Parathyroid adenoma (tissue), 2 donors: ENCODE measurements around the gene JPH2.

Experiments used
- H2AFZ ChIP-seq: fragments of 300-600 bp; sonication (generic); one replicate; pipeline ENCODE4 v1.7.0; 2017; ENCODE audit warnings: antibody characterized with exemption, mild to moderate bottlenecking
- H3K27ac ChIP-seq: fragments of 300-600 bp; sonication (generic); one replicate; pipeline ENCODE4 v1.7.0; 2017
- H3K27me3 ChIP-seq: fragments of 300-600 bp; sonication (generic); one replicate; pipeline ENCODE4 v1.7.0; 2017; ENCODE audit warnings: low read length; ENCODE audit not compliant: control insufficient read depth, insufficient read depth
- H3K36me3 ChIP-seq: fragments of 300-600 bp; sonication (generic); one replicate; pipeline ENCODE4 v1.7.0; 2017; ENCODE audit warnings: low read length; ENCODE audit not compliant: control insufficient read depth, insufficient read depth
- H3K4me1 ChIP-seq: fragments of 300-600 bp; sonication (generic); one replicate; pipeline ENCODE4 v1.7.0; 2017; ENCODE audit warnings: control low read depth
- H3K4me2 ChIP-seq: fragments of 300-600 bp; sonication (generic); one replicate; pipeline ENCODE4 v1.7.0; 2017; ENCODE audit warnings: low read length
- H3K4me3 ChIP-seq: fragments of 300-600 bp; sonication (generic); one replicate; pipeline ENCODE4 v1.7.0; 2017; ENCODE audit warnings: low read depth, low read length
- H3K79me2 ChIP-seq: fragments of 300-600 bp; sonication (generic); one replicate; pipeline ENCODE4 v1.7.0; 2017; ENCODE audit warnings: control low read depth
- H3K9ac ChIP-seq: fragments of 300-600 bp; sonication (generic); one replicate; pipeline ENCODE4 v1.7.0; 2017; ENCODE audit warnings: mild to moderate bottlenecking
- H3K9me3 ChIP-seq: fragments of 300-600 bp; sonication (generic); one replicate; pipeline ENCODE4 v1.7.0; 2017; ENCODE audit warnings: low read length; ENCODE audit not compliant: control insufficient read depth
- TF ChIP-seq, protein P1 (sequence below): fragments of 300-600 bp; sonication (generic); IDR thresholded peaks from one replicate; pipeline ENCODE4 v1.7.0; 2017; ENCODE audit warnings: antibody characterized with exemption, mild to moderate bottlenecking
- donor health status: primary hyperparathyroidism.

JPH2 gene

DNA sequence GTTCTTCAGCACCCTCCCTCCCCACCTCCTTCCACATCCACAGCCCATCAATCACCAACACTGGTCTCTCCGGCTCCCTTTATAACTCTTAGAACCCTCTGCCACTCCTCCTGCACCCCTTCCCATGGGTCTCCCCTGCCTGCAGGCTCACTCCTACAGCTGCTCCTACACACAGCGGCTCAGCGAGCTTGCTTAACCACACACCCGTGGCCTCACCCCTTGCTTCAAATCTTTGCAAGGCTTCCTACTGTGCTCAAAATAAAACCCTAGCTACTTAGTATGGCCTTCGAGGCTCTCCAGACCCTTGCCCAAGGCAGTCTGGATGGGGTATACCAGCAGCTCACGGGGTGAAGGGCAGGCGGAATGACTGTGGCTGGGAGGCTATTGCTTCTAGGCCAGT is 63.7 kb downstream of the JPH2 start:
- Histone ChIP-seq H3K27ac (no peak overlapping the region), H3K36me3 (no peaks in the 10 kb centered on the region), H3K79me2 (no peaks in the 10 kb centered on the region), H3K27me3 (no peaks in the 10 kb centered on the region), H3K9ac (no peak overlapping the region), H3K9me3 (no peaks in the 10 kb centered on the region), H2AFZ (no peak overlapping the region), H3K4me1 (no peaks in the 10 kb centered on the region), H3K4me2 (no peak overlapping the region), H3K4me3 (no peak overlapping the region)
- TF ChIP-seq, protein P1, sequence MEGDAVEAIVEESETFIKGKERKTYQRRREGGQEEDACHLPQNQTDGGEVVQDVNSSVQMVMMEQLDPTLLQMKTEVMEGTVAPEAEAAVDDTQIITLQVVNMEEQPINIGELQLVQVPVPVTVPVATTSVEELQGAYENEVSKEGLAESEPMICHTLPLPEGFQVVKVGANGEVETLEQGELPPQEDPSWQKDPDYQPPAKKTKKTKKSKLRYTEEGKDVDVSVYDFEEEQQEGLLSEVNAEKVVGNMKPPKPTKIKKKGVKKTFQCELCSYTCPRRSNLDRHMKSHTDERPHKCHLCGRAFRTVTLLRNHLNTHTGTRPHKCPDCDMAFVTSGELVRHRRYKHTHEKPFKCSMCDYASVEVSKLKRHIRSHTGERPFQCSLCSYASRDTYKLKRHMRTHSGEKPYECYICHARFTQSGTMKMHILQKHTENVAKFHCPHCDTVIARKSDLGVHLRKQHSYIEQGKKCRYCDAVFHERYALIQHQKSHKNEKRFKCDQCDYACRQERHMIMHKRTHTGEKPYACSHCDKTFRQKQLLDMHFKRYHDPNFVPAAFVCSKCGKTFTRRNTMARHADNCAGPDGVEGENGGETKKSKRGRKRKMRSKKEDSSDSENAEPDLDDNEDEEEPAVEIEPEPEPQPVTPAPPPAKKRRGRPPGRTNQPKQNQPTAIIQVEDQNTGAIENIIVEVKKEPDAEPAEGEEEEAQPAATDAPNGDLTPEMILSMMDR: no peak

DNA sequence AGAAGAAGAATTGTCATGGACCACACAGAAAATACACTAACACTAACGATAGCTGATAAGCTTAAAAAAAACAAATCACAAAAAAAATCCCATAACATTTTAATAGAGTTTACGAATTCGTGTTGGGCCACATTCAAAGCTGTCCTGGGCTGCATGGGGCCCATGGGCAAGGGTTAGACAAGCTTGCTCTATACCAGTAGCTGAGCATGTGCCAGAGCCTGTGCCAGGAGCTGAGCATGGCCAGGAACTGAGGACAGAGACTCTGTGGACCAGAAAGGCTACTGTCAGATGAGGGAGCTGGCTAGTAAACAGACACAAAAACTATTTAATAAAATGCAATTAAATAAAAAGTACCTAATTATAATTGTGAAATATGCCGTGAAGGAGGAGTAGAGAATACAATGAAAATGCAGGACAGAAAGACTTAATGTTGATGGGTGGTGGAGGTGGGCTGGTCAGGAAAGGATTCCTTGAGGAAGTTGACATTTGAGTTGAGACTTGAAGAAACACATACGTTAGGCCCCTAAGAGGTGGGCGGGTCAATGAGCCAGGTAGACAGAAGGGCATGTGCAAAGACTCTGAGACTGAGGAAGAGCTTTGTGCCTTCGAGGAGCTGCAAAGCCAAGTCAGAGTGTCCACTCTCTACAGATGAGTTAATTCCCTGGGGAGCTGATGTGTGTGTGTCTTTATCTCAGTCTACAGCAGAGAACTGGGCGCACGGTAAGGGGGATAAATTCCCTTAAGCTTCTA is 66.1 kb downstream of the JPH2 start:
- TF ChIP-seq, protein P1: no peak
- Histone ChIP-seq H3K4me2 (no peak overlapping the region), H3K4me1 (no peaks in the 10 kb centered on the region), H3K4me3 (no peak overlapping the region), H3K27me3 (no peaks in the 10 kb centered on the region), H3K9ac (no peak overlapping the region), H3K79me2 (no peaks in the 10 kb centered on the region), H2AFZ (no peak overlapping the region), H3K36me3 (no peaks in the 10 kb centered on the region), H3K9me3 (no peaks in the 10 kb centered on the region), H3K27ac (no peak overlapping the region)

DNA sequence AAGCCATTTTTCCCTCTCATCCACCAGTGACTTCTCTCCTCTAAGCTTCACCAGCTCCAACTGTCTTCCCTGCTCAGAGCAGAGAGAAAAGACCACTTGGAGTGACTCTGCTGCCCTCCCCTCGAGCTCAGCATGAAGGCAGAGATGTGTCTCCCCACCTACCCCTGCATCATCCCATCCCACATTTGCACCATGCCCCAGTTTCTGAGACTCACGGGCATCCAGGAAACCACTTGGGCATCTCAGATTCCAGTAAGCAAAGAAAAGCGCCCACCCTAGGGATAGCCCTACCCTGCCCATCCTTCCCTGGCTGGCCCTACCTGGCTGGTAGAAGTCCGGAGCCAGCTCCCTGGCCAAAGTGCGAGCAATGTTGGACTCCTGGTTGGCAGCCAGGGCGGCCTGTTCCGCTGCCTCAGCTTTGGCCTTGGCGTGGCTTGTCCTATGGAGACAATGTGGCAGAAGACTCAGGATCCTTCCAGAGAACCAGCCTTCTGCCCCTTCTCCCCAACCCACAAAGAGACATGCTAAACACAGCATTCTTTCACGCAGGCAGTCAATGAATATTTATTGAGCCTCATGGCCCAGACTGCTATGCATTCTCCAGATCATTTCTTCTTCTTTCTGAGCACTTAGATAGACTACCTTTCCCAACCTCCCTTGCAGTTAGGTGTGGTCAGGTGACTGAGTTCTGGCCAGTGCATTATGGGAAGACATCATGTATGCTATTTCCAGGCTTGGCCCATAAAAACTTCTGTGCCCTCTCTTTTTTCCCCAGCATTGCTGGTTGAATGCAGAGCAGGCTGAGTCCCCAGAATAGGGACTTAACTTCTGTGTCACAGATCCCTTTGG is 68.6 kb downstream of the JPH2 start:
- H3K9ac ChIP-seq: no peak overlapping the region
- TF ChIP-seq, protein P1: no peak
- H3K27ac ChIP-seq: no peak overlapping the region
- no peaks in the 10 kb centered on the region for H3K27me3 ChIP-seq
- no peak overlapping the region for H3K4me2 ChIP-seq
- H3K4me1 ChIP-seq: no peaks in the 10 kb centered on the region
- H3K4me3 ChIP-seq: no peak overlapping the region
- no peak overlapping the region for H2AFZ ChIP-seq
- no peaks in the 10 kb centered on the region for H3K79me2 ChIP-seq
- H3K9me3 ChIP-seq: no peaks in the 10 kb centered on the region
- no peaks in the 10 kb centered on the region for H3K36me3 ChIP-seq

DNA sequence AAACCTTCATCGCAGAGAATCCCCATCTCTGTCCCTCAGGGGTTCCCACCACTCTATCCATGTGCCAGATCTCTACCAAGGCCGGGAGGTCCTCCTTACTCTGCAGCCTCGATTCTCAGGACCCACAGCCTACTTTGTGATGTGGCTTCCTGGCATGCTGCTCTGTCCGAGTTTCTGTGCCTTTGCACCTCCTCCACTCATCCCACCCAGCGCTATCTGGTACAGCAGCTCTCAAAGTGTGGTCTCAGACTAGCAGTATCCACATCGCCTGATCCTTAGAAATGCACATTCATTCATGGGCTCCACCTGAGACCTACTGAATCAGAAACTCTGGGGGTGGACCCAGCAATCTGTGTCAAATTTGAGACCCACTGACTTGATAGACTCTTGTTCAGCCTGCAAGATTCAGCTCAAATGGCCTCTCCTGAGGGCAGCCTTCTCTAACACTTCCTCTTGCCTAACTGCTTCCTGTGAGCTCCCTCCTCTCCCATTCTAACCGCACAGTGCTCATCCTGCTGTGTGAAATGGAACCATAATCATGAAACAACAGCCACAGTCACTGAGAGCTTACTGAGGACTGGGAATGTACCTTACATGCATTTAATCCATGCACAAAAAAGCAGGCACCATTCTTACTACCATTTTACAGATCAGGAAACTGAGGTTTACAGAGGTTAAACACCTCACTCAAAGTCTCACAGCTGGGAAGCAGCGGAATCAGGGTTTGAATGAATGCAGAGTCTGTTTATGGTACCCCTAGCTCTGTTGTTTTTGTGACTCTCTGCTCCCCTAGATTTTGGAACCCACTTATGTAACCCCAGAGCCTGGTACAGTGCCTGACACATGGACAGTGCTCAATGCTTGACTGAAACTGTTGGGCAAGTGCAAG is 69.4 kb downstream of the JPH2 start:
- TF ChIP-seq, protein P1: no peak
- H3K36me3 ChIP-seq: no peaks in the 10 kb centered on the region
- H2AFZ ChIP-seq: no peak overlapping the region
- H3K27me3 ChIP-seq: no peaks in the 10 kb centered on the region
- H3K9me3 ChIP-seq: no peaks in the 10 kb centered on the region
- no peaks in the 10 kb centered on the region for H3K4me1 ChIP-seq
- H3K4me3 ChIP-seq: no peak overlapping the region
- no peaks in the 10 kb centered on the region for H3K79me2 ChIP-seq
- H3K27ac ChIP-seq: no peak overlapping the region
- no peak overlapping the region for H3K4me2 ChIP-seq
- H3K9ac ChIP-seq: no peak overlapping the region
